ENCODE data around the gene PLCH2.

The PLCH2 gene

GRCh38 chr1:2519729-2520128, 43.6 kb downstream of the PLCH2 start:
- no peak for DNase-seq
- intact Hi-C loops (cut with DNase I) = no loop called here

- DNase-seq = no peak
- intact Hi-C loops (cut with DNase I) = no loop called here
These were observed 44.1 kb downstream of the PLCH2 start for GRCh38 chr1:2520206-2520605.

GRCh38 chr1:2520806-2521205, 44.7 kb downstream of the PLCH2 start:
- intact Hi-C loops (cut with DNase I) = no loop called here
- DNase-seq = no peak

- DNase-seq = no peak
- intact Hi-C loops (cut with DNase I) = no loop called here
These were observed 46.1 kb downstream of the PLCH2 start for GRCh38 chr1:2522230-2522629.

GRCh38 chr1:2523191-2523890, 47.3 kb downstream of the PLCH2 start:
- intact Hi-C loops (cut with DNase I) = no loop called here
- DNase-seq = no peak

- intact Hi-C loops (cut with DNase I) = no loop called here
- peak in 1 of 42 donors; percentile 12 for DNase-seq
These were observed 48.0 kb downstream of the PLCH2 start for GRCh38 chr1:2523891-2524609.

- DNase-seq = no peak
- intact Hi-C loops (cut with DNase I) = no loop called here
These were observed 49.5 kb downstream of the PLCH2 start for GRCh38 chr1:2525572-2525919.

- peak; percentile 86 to 97 (median 93) for DNase-seq
- intact Hi-C loops (cut with DNase I) = loop anchor here (2.0 kb wide), 1 partner anchor 61 kb away; the partner anchor contains the start of gene PRXL2B
These were observed 50.1 kb downstream of the PLCH2 start, which contains the start of gene PANK4 for GRCh38 chr1:2525920-2526823. Gene PANK4, minus strand, starts transcription at chr1:2526596. Its CDS starts 9 bp downstream, at chr1:2526587.

GRCh38 chr1:2526824-2527555, 50.9 kb downstream of the PLCH2 start:
- intact Hi-C loops (cut with DNase I) = loop anchor here (2.0 kb wide), 1 partner anchor 60 kb away; the partner anchor contains the start of gene PRXL2B
- peak; percentile 60 to 92 (median 80) for DNase-seq

GRCh38 chr1:2527556-2527860, 51.4 kb downstream of the PLCH2 start:
- DNase-seq = no peak
- intact Hi-C loops (cut with DNase I) = loop anchor here (2.0 kb wide), 1 partner anchor 59 kb away; the partner anchor contains the start of gene PRXL2B

- peak in 25 of 42 donors; percentile 33 to 78 (median 58) for DNase-seq
- intact Hi-C loops (cut with DNase I) = no loop called here
These were observed 51.9 kb downstream of the PLCH2 start for GRCh38 chr1:2528016-2528415.

GRCh38 chr1:2528611-2528965, 52.5 kb downstream of the PLCH2 start:
- intact Hi-C loops (cut with DNase I) = no loop called here

GRCh38 chr1:2528966-2529783, 53.1 kb downstream of the PLCH2 start:
- intact Hi-C loops (cut with DNase I) = no loop called here
- DNase-seq = peak in 14 of 42 donors; percentile 30 to 66 (median 50)

More at GRCh38 chr1:2528611-2528965, 52.5 kb downstream of the PLCH2 start:
- peak in 29 of 42 donors; percentile 29 to 76 (median 60) for DNase-seq

GRCh38 chr1:2529784-2530512, 53.9 kb downstream of the PLCH2 start, which contains the start of gene HES5:
Gene HES5, minus strand, starts transcription at chr1:2530263. Its CDS starts 99 bp downstream, at chr1:2530164.
- intact Hi-C loops (cut with DNase I) = no loop called here
- peak in 29 of 42 donors; percentile 32 to 83 (median 62) for DNase-seq

- intact Hi-C loops (cut with DNase I) = no loop called here
- DNase-seq = peak in 14 of 42 donors; percentile 15 to 72 (median 52)
These were observed 54.6 kb downstream of the PLCH2 start for GRCh38 chr1:2530513-2531361.

- peak in 8 of 42 donors; percentile 12 to 68 (median 49) for DNase-seq
- intact Hi-C loops (cut with DNase I) = no loop called here
These were observed 56.5 kb downstream of the PLCH2 start for GRCh38 chr1:2532485-2533160.

Data from head of caudate nucleus (tissue), 42 donors.